ENCODE data around the gene DDRGK1.

GRCh38 chr20:3162080-3162611 lies 42.3 kb downstream of the DDRGK1 start:
- TF ChIP-seq POLR2AphosphoS5 (IDR thresholded peaks at IDR 0.05; ENCODE audit: borderline replicate concordance, low read depth, low read length): no peak
- TF ChIP-seq EZH2 (IDR thresholded peaks at IDR 0.05): no peak
- TF ChIP-seq FOXP2 (optimal IDR thresholded peaks at IDR 0.05; ENCODE audit: control extremely low read depth, extremely low read length, insufficient read depth): no peak
